ENCODE results near the gene TXK.
"Not testable (repeated sequence)": the region's sequence is repeated elsewhere in the genome, so short reads cannot be mapped to it uniquely, and the experiment has no call there.

Gene TXK

DNA sequence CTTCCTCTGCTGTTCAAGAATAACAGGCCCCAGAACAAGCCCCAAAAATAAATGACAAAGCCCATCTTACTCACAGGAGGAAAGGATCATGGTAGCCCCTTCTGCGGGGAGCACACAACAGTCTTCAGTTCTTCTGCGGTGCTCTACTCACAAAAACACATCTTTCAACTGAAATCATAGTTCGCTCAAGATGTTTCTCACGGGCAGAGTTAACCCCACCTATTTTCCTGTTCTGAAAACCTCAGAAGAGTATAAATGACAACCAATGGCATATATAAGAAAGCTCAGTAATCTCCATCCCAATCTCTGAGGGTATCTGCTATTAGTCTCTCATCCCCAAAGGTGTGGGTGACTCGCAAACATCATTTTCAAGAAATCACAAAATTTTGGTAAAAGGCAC is at the start of gene TXK:
Gene TXK, minus strand, starts transcription at position 170 of the 400 bp plus-strand sequence. Its CDS starts 80 bp downstream, at position 90.
- Histone ChIP-seq H3K36me3 (ENCODE audit: control insufficient read depth, insufficient read depth, low read length) (no peaks in the 10 kb centered on the region), H3K9ac (ENCODE audit: low read length) (no peak within 1 kb of the TSS), H3K27me3 (ENCODE audit: control insufficient read depth, insufficient read depth, low read length) (no peaks in the 10 kb centered on the region), H3K4me3 (ENCODE audit: low read length) (no peak within 1 kb of the TSS), H3K9me3 (ENCODE audit: control insufficient read depth, low read length) (no peaks in the 10 kb centered on the region), H3K4me1 (ENCODE audit: control insufficient read depth, insufficient read depth, low read length) (no peaks in the 10 kb centered on the region)

DNA sequence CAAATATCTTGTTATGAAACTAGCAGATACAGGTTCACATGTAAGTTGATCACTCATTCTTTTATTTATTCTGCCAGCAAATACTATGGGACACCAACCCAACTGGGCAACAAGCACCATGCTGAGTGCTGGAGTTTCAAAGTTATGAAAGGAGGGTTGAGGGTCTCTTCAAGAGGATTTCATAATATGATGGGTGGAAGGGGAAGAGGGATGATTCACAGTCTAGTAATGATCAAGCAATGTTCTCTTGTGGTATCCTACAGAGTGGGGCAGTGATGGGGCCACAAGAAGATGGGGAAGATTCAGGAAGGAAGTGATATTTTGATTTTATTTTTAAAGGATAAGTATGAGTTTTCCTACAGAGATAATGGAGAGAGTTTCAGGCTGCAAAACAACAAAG is 46.2 kb upstream of the TXK start:
- no peaks in the 10 kb centered on the region for H3K36me3 ChIP-seq (ENCODE audit: control insufficient read depth, insufficient read depth, low read length)
- no peak overlapping the region for H3K9ac ChIP-seq (ENCODE audit: low read length)
- H3K27me3 ChIP-seq (ENCODE audit: control insufficient read depth, insufficient read depth, low read length) = no peaks in the 10 kb centered on the region
- H3K4me3 ChIP-seq (ENCODE audit: low read length) = no peak overlapping the region
- H3K9me3 ChIP-seq (ENCODE audit: control insufficient read depth, low read length) = no peaks in the 10 kb centered on the region
- H3K4me1 ChIP-seq (ENCODE audit: control insufficient read depth, insufficient read depth, low read length) = no peaks in the 10 kb centered on the region

DNA sequence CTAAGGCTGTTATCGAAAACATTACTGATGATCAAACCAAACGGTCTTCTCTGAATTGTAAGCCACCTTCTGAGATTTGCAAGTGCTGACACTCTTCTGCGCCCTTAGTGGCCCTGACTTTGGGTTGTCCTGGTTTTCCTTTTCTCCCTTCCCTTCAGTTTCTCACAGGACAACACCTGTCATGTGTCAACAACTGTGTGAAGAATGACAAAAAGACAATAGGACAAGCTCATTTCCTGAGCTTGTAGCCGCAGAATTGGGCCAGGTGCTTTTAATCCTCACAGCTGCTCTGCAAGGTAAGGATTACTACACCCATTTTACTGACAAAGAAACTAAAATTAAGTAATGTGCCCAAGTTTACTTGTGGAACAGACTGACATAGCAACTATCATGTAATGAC is 44.9 kb upstream of the TXK start:
- H3K4me3 ChIP-seq (ENCODE audit: low read length) = no peak overlapping the region
- H3K36me3 ChIP-seq (ENCODE audit: control insufficient read depth, insufficient read depth, low read length) = no peaks in the 10 kb centered on the region
- H3K4me1 ChIP-seq (ENCODE audit: control insufficient read depth, insufficient read depth, low read length) = no peaks in the 10 kb centered on the region

DNA sequence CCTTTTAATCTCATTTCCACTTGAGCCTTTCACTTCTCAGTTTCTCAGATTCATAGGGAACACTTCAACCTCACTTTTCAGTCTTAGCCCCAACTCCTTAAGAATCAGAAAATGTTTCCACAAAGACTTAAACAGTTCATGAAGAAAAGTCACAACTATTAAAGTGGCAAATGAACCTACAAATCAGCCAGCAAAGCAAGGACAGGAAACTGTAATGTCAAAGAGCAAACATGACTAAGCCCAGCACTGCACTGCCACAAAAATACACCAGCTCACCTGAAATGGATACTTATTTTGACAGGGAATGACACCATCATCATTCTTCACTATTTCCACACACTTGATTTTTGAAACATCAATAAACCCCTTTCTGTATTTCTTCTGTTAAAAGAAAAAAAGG is 41.8 kb upstream of the TXK start:
- no peaks in the 10 kb centered on the region for H3K36me3 ChIP-seq (ENCODE audit: control insufficient read depth, insufficient read depth, low read length)
- no peak overlapping the region for H3K4me3 ChIP-seq (ENCODE audit: low read length)
- H3K4me1 ChIP-seq (ENCODE audit: control insufficient read depth, insufficient read depth, low read length) = no peaks in the 10 kb centered on the region
- no peaks in the 10 kb centered on the region for H3K9me3 ChIP-seq (ENCODE audit: control insufficient read depth, low read length)
- no peaks in the 10 kb centered on the region for H3K27me3 ChIP-seq (ENCODE audit: control insufficient read depth, insufficient read depth, low read length)
- H3K9ac ChIP-seq (ENCODE audit: low read length) = no peak overlapping the region

More for the DNA sequence above, 44.9 kb upstream of the TXK start:
- Histone ChIP-seq H3K9ac (ENCODE audit: low read length) (no peak overlapping the region), H3K9me3 (ENCODE audit: control insufficient read depth, low read length) (no peaks in the 10 kb centered on the region), H3K27me3 (ENCODE audit: control insufficient read depth, insufficient read depth, low read length) (no peaks in the 10 kb centered on the region)

DNA sequence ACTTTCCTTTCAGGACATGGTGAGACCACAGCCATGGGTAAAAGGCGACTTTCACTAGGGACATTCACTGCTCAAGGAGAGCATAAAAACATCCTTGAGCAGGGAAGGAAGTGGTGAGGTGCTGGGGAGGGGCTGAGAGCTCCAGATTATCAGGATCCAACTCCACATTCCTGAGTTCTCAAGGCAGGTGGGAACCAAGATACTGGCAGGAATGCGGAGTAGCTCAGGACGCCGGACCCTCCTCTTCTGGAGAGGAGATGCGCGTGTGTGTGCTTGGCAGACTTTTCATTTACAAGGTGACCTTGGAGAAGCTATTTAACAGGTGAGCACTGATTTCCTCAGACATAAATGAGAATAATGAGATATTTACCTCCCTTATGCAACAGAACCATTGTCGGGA is 41.3 kb upstream of the TXK start:
- Histone ChIP-seq H3K4me3 (ENCODE audit: low read length) (no peak overlapping the region), H3K27me3 (ENCODE audit: control insufficient read depth, insufficient read depth, low read length) (no peaks in the 10 kb centered on the region), H3K9me3 (ENCODE audit: control insufficient read depth, low read length) (no peaks in the 10 kb centered on the region), H3K36me3 (ENCODE audit: control insufficient read depth, insufficient read depth, low read length) (no peaks in the 10 kb centered on the region), H3K4me1 (ENCODE audit: control insufficient read depth, insufficient read depth, low read length) (no peaks in the 10 kb centered on the region), H3K9ac (ENCODE audit: low read length) (no peak overlapping the region)

DNA sequence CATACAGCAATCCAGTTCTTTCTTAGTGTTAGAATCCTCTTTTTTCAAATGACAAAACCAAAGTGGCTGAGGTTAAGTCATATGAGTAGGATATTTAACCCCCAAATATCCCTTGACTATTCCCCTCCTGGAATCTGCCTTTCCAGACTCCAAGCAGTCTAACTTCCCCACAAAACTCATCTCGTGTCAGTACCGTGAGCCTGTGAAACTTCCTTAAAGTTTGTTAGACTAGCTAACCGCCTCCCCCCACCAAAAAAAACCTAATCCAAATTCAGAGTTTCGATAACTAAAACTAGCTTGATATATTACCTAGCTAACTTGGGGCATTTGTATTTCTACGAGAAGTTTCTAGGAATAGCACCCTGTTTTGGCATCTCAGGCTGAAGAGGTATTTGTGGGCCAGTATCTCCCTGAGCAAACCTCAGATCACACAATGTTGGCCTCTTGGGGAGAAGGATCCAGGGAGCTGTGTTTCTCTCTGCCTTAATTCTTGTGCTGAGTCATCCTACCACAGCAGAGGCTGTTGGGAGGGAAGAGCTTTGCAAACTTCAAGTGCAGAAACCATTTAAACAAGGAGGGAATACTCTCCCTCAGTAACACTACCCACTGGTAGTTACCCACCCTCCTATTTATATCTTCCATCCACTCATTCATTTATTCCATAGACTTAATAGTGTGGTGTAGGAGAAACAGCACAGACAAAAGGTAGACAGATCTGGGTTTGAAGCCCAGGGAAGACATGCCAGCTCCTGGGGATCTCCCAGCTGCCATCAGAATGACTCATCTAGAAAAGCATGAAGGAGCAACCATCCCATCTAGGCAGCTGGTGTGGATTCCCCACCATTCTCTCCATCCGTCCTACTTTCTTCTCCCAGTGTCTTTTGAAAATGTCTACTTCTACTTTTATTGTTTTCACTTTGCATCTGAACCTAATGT is 39.3 kb upstream of the TXK start:
- Histone ChIP-seq H3K36me3 (ENCODE audit: control insufficient read depth, insufficient read depth, low read length) (no peaks in the 10 kb centered on the region), H3K9me3 (ENCODE audit: control insufficient read depth, low read length) (no peaks in the 10 kb centered on the region), H3K4me3 (ENCODE audit: low read length) (no peak overlapping the region), H3K4me1 (ENCODE audit: control insufficient read depth, insufficient read depth, low read length) (no peaks in the 10 kb centered on the region), H3K27me3 (ENCODE audit: control insufficient read depth, insufficient read depth, low read length) (no peaks in the 10 kb centered on the region), H3K9ac (ENCODE audit: low read length) (no peak overlapping the region)

DNA sequence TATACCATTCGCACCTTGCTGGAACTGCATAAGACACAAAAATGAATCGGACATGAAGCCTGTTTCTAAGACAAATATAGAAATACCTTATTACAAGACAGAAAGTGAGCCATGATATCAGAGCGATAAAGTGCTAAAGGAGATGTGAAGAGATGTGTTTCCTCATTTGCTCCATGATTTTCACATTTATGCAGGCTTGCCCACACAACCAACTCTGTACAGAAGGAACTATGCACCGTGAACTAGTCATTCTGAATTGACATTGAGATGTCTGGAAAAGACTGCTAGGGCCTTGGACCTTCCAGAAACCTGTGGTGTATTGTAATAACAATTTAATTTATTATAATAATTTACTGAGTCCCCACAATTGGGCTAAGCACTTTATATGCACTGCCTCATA is 38.6 kb upstream of the TXK start:
- no peaks in the 10 kb centered on the region for H3K9me3 ChIP-seq (ENCODE audit: control insufficient read depth, low read length)
- H3K27me3 ChIP-seq (ENCODE audit: control insufficient read depth, insufficient read depth, low read length) = no peaks in the 10 kb centered on the region
- no peak overlapping the region for H3K9ac ChIP-seq (ENCODE audit: low read length)
- no peaks in the 10 kb centered on the region for H3K36me3 ChIP-seq (ENCODE audit: control insufficient read depth, insufficient read depth, low read length)
- H3K4me1 ChIP-seq (ENCODE audit: control insufficient read depth, insufficient read depth, low read length) = no peaks in the 10 kb centered on the region
- H3K4me3 ChIP-seq (ENCODE audit: low read length) = no peak overlapping the region

DNA sequence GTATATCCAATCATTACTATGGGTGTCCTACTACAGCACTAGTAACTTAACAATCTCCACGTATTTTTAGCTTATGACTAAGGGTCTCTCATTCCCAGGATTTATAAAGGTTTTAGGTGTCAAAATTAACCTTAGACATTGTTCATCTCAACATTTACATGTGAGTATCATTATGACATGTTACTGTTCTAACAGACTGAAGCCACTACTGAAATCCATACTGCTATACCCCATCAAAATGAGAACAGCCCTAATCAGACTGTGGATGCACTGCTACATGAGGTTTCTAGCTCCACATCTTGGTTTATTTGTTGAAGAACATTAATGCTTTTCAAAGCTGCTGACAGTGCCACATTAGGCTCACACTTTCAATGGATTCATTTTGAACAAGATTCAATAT is 35.6 kb upstream of the TXK start:
- no peaks in the 10 kb centered on the region for H3K27me3 ChIP-seq (ENCODE audit: control insufficient read depth, insufficient read depth, low read length)
- no peak overlapping the region for H3K4me3 ChIP-seq (ENCODE audit: low read length)
- no peaks in the 10 kb centered on the region for H3K36me3 ChIP-seq (ENCODE audit: control insufficient read depth, insufficient read depth, low read length)
- no peaks in the 10 kb centered on the region for H3K9me3 ChIP-seq (ENCODE audit: control insufficient read depth, low read length)
- no peak overlapping the region for H3K9ac ChIP-seq (ENCODE audit: low read length)
- no peaks in the 10 kb centered on the region for H3K4me1 ChIP-seq (ENCODE audit: control insufficient read depth, insufficient read depth, low read length)

DNA sequence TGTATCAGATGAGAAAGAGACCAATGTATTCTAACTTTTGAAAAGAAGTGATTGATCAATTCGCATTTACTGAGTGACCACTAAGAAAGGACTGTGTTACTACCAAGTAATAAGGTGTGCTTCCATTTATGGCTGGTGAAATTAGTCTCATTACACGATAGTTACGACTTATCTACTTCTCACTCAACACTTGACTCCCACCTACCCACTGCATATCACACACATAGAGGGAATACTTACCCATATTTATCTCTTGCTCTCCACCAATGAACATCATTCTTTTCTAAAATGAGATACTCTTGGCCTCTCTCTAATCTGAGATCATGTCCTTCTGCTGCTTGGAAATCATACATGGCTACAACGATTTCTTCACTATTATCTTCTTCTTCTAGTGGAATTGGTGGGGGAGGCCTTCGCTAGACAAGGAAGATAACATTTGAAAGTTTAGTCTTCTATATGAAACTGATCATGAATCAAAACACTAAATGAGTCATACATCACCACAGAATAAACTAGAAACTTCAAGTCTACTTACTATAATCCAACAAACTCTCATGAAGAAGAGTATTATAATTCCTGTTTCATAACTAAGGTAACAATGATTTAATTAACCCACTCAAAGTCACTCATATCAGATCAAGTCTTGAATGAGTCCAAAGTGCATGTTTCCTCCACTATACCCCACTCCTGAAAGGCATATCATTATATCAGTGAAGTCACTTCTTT is 33.7 kb upstream of the TXK start:
- Histone ChIP-seq H3K36me3 (ENCODE audit: control insufficient read depth, insufficient read depth, low read length) (no peaks in the 10 kb centered on the region), H3K9me3 (ENCODE audit: control insufficient read depth, low read length) (no peaks in the 10 kb centered on the region), H3K4me3 (ENCODE audit: low read length) (no peak overlapping the region), H3K9ac (ENCODE audit: low read length) (no peak overlapping the region), H3K27me3 (ENCODE audit: control insufficient read depth, insufficient read depth, low read length) (no peaks in the 10 kb centered on the region), H3K4me1 (ENCODE audit: control insufficient read depth, insufficient read depth, low read length) (no peaks in the 10 kb centered on the region)

DNA sequence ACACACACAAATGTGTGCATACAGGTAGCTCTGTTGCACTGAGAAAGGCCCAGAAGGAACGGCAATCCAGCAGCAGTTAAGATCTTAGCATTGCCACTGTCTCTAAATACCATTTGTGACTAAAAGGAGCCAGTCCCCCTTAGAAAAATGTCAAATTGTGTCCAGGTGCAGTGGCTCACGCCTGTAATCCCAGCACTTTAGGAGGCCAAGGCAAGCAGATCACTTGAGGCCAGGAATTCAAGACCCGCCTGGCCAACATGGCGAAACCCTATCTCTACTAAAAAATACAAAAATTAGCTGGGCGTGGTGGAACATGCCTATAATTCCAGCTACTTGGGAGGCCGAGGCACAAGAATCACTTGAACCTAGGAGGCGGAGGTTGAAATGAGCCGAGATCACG is 30.5 kb upstream of the TXK start:
- not testable (repeated sequence) for H3K9ac ChIP-seq (ENCODE audit: low read length); H3K27me3 ChIP-seq (ENCODE audit: control insufficient read depth, insufficient read depth, low read length)

DNA sequence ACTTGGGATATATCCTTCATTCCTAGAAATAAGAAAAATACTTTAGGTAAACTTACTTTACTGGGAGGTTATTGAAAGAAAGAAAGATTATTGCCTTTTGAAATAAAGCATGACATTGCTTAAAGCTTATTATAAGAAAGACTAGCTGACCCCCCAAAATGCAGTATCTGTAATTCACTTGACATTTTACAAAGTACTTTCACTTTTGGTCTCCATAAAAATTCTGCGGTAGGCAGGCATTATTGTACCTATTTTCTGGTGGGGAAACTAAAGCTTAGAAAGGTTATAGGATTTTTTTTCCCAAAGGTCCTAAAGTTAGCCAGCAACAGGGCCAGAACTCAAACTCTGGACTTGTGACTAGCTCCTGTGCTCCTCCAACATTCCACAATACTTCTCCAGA is 29.7 kb upstream of the TXK start:
- Histone ChIP-seq H3K9ac (ENCODE audit: low read length) (no peak overlapping the region), H3K4me1 (ENCODE audit: control insufficient read depth, insufficient read depth, low read length) (no peaks in the 10 kb centered on the region), H3K9me3 (ENCODE audit: control insufficient read depth, low read length) (no peaks in the 10 kb centered on the region), H3K27me3 (ENCODE audit: control insufficient read depth, insufficient read depth, low read length) (no peaks in the 10 kb centered on the region), H3K36me3 (ENCODE audit: control insufficient read depth, insufficient read depth, low read length) (no peaks in the 10 kb centered on the region), H3K4me3 (ENCODE audit: low read length) (no peak overlapping the region)

More for the DNA sequence above, 30.5 kb upstream of the TXK start:
- not testable (repeated sequence) for H3K4me3 ChIP-seq (ENCODE audit: low read length); H3K36me3 ChIP-seq (ENCODE audit: control insufficient read depth, insufficient read depth, low read length); H3K4me1 ChIP-seq (ENCODE audit: control insufficient read depth, insufficient read depth, low read length); H3K9me3 ChIP-seq (ENCODE audit: control insufficient read depth, low read length)

DNA sequence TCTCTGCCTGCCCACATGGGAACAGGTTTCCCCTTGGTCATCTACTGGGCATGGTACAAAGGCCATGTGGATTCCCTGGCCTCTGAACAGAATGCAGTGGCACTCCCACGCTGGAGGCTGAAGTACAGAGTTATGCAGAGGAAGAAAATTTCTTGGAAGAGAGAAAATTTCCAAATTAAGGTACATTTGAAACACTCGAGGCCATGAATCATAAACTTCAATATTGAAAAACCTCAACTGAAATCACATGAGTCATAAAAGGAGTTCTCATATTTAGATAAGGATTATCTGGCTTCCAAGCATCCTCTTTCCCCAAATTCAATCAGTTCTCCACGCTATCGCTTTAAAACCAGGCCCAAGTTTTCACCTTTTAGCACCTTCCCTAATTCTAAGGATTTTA is 28.1 kb upstream of the TXK start:
- Histone ChIP-seq H3K9me3 (ENCODE audit: control insufficient read depth, low read length) (no peaks in the 10 kb centered on the region), H3K9ac (ENCODE audit: low read length) (no peak overlapping the region), H3K4me3 (ENCODE audit: low read length) (no peak overlapping the region), H3K36me3 (ENCODE audit: control insufficient read depth, insufficient read depth, low read length) (no peaks in the 10 kb centered on the region), H3K4me1 (ENCODE audit: control insufficient read depth, insufficient read depth, low read length) (no peaks in the 10 kb centered on the region), H3K27me3 (ENCODE audit: control insufficient read depth, insufficient read depth, low read length) (no peaks in the 10 kb centered on the region)

All from mucosa of stomach (tissue), 1 donor.